Activated CD4-positive, alpha-beta T cell treated with anti-CD3 and anti-CD28 coated beads, Interleukin-2, amount 50 U/mL, for 16 hours (primary cell): ENCODE measurements around the gene TAGLN3.
A peak's percentile ranks its signal among the peaks of the same experiment; 100 is the strongest.

Source experiments
- DNase-seq: peaks from one replicate; pipeline ENCODE4 v3.0.0-alpha.2; 2020

TAGLN3 gene

DNA sequence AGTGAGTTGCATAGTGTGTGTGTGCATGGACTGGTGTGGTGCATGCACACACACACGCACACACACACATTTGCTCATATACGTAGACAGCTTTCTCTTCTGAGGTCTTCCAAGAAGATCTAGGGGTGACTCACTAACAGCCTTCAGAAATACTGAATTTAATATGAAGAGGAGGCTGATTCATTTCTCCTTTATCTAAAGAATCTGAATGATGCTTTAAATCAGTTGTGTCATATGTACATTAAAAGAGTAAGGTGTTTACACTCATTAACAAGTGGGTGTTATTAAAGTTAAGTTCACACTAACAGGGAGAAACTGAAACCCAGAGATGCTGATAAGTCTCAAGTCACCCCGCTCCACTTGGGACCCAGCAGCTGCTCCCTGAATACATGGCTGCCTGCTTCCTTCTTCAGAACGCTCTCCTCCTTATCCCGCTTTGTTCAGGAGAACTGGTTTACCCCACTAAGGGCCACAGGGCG lies 57.8 kb downstream of the TAGLN3 start:
- DNase-seq = peak; percentile 66

DNA sequence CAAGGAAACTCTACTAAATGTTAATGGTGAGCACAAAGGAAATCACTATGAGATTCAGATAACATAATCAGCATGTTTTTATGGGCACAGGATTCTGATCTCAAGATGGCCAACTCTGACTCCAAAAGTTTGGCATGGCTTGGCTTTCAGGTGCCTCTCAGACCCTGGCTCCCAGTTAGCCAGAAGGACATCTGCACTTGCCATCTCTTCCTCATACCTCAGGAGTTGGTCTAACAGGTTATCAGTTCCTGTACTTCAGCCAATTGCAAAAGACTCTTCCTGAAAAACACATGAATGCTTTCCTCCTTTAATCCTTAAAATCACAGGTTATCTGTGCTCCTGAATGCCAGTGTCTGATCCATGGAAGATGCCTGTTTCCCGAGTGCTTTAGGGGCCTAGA lies 60.8 kb downstream of the TAGLN3 start:
- no peak for DNase-seq

DNA sequence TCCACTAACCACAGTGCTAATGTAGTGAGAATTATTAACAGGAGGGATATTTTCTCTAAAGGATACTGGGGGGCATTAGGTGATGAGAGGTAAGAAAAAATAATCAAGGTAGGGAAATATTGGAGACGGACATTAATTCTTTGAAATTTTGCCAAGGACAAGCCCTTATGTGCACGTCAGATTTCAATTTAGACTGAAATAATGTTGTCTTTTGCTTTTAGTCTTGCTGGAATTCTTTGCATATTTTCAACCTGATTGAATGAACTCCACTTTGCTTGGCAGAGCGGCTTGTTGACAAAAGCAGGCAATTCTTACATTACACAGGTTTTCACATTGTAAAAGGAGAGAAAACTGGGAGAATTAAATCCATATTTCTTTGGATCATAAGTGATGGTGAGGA lies 62.4 kb downstream of the TAGLN3 start:
- no peak for DNase-seq
